GM23338 (cell line): ENCODE results near the gene GRIN2A. TPM values are rescaled to one million over a fixed set of nuclear protein-coding genes. Genes with fewer than 3 reads are reported as not detected.

Experiments
- ATAC-seq: fragments of 200-7000 bp; cut with Tn5 transposase; 3 replicates; pipeline ENCODE4 v1.9.1; 2020
- DNase-seq: peaks from one replicate; pipeline ENCODE4 v3.0.0-alpha.2; 2015; ENCODE audit warnings: low spot score
- H2AFZ ChIP-seq: fragments of 200-600 bp; sonication (generic); 2 replicates; pipeline ENCODE4 v1.8.0; 2016; ENCODE audit warnings: antibody characterized with exemption, mild to moderate bottlenecking, moderate library complexity
- H3F3A ChIP-seq: fragments of 200-600 bp; sonication (generic); replicated peaks from 2 replicates; pipeline ENCODE4 v1.8.0; 2017; ENCODE audit warnings: antibody characterized with exemption, mixed run types, low read depth
- H3K27ac ChIP-seq: fragments of 200-600 bp; sonication (generic); 2 replicates; pipeline ENCODE4 v1.6.1; 2016; ENCODE audit warnings: low read depth
- H3K27me3 ChIP-seq: fragments of 200-600 bp; sonication (generic); 2 replicates; pipeline ENCODE4 v1.8.0; 2016; ENCODE audit warnings: mild to moderate bottlenecking, mixed run types, moderate library complexity; ENCODE audit not compliant: insufficient read depth
- H3K36me3 ChIP-seq: fragments of 200-600 bp; sonication (generic); 2 replicates; pipeline ENCODE4 v1.8.0; 2016; ENCODE audit warnings: mild to moderate bottlenecking; ENCODE audit not compliant: insufficient read depth
- H3K4me1 ChIP-seq: fragments of 200-600 bp; sonication (generic); 2 replicates; pipeline ENCODE4 v1.8.0; 2016; ENCODE audit warnings: mild to moderate bottlenecking, moderate library complexity; ENCODE audit not compliant: insufficient read depth
- H3K4me2 ChIP-seq: fragments of 200-600 bp; sonication (generic); 2 replicates; pipeline ENCODE4 v1.7.1; 2017; ENCODE audit warnings: mixed run types
- H3K4me3 ChIP-seq: fragments of 200-600 bp; sonication (generic); 2 replicates; pipeline ENCODE4 v1.6.1; 2016; ENCODE audit warnings: mixed run types
- H3K79me2 ChIP-seq: fragments of 200-600 bp; sonication (generic); replicated peaks from 2 replicates; pipeline ENCODE4 v1.8.0; 2017; ENCODE audit warnings: mild to moderate bottlenecking; ENCODE audit not compliant: insufficient read depth
- H3K9me2 ChIP-seq: fragments of 200-600 bp; sonication (generic); 2 replicates; pipeline ENCODE4 v1.8.0; 2017; ENCODE audit not compliant: insufficient read depth
- H4K20me1 ChIP-seq: fragments of 200-600 bp; sonication (generic); replicated peaks from 2 replicates; pipeline ENCODE4 v1.8.0; 2017; ENCODE audit warnings: mild to moderate bottlenecking; ENCODE audit not compliant: insufficient read depth
- H3K27ac Mint-ChIP-seq: 2 replicates; pipeline ENCODE4 v1.8.0; 2020; ENCODE audit warnings: inconsistent platforms, mild to moderate bottlenecking, moderate library complexity, mixed read lengths
- H3K27me3 Mint-ChIP-seq: 3 replicates; pipeline ENCODE4 v1.8.0; 2022; ENCODE audit warnings: low read depth, mild to moderate bottlenecking, moderate library complexity, mixed read lengths, inconsistent platforms; ENCODE audit not compliant: insufficient read depth, poor library complexity
- H3K36me3 Mint-ChIP-seq: 3 replicates; pipeline ENCODE4 v1.8.0; 2021; ENCODE audit warnings: low read depth, mild to moderate bottlenecking, inconsistent platforms, moderate library complexity, mixed read lengths
- H3K4me1 Mint-ChIP-seq: 3 replicates; pipeline ENCODE4 v1.8.0; 2020; ENCODE audit warnings: mild to moderate bottlenecking, inconsistent platforms, mixed read lengths
- H3K4me3 Mint-ChIP-seq: 3 replicates; pipeline ENCODE4 v1.8.0; 2021; ENCODE audit warnings: moderate library complexity, mild to moderate bottlenecking, inconsistent platforms, mixed read lengths
- H3K9me3 Mint-ChIP-seq: 3 replicates; pipeline ENCODE4 v1.8.0; 2020; ENCODE audit warnings: moderate library complexity, mild to moderate bottlenecking, inconsistent platforms, mixed read lengths
- CREB1 ChIP-seq: fragments of 250-450 bp; sonication (Bioruptor Pico); IDR thresholded peaks from 2 replicates; pipeline ENCODE4 v1.5.0; 2020; ENCODE audit warnings: low read depth, mild to moderate bottlenecking, moderate library complexity
- POLR2AphosphoS5 ChIP-seq: IDR thresholded peaks from 2 replicates; pipeline ENCODE4 v1.6.1; 2016; ENCODE audit warnings: antibody characterized with exemption, low read depth
- ZNF331 ChIP-seq: fragments of 250-450 bp; sonication (Bioruptor Pico); IDR thresholded peaks from 2 replicates; pipeline ENCODE4 v1.5.0; 2020; ENCODE audit warnings: low read depth, mild to moderate bottlenecking, moderate library complexity
- polyA plus RNA-seq: library from polyadenylated mRNA; unstranded; fragments of >200 nt; fragmentation: Nextera tagmentation; extraction: Ambion mirVana; gene quantifications from 2 replicates; pipeline ENCODE4 v1.2.1, GENCODE V29; 2016
- total RNA-seq: library from RNA; depleted of rRNA; stranded (reverse); fragments of >200 nt; shearing (Covaris generic); gene quantifications from 2 replicates; pipeline ENCODE4 v1.2.3, GENCODE V29; 2014
- TF ChIP-seq, protein P1 (sequence below): fragments of 250-450 bp; sonication (Bioruptor Pico); IDR thresholded peaks from 2 replicates; pipeline ENCODE4 v1.5.0; 2020; ENCODE audit warnings: mild to moderate bottlenecking, moderate library complexity
- TF ChIP-seq, protein P2 (sequence below): IDR thresholded peaks from 2 replicates; pipeline ENCODE4 v1.6.1; 2016; ENCODE audit warnings: antibody characterized with exemption

GRIN2A gene
- total and polyA plus RNA-seq, 2 experiments from 2014 or later: 0.89 to 5.1 TPM

DNA sequence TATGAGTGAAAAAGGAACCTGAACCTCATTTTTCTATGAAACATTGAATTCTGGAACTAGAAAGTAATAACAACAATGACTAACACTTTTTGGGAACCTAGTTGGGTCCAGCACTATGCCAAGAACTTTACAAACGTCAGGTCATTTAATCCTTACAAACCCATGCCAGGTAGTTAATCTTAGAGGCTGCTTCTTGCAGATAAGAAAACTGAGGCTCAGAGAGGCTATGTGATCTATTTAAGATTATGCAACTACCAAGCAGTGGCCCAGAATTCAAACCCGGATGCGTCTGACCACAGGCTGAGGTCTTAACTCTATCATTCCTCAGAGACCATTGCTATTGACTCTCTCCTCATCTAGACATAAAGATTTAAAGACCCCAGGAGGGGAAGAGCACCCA is 358.7 kb downstream of the GRIN2A start (continued):
- TF ChIP-seq, protein P1, sequence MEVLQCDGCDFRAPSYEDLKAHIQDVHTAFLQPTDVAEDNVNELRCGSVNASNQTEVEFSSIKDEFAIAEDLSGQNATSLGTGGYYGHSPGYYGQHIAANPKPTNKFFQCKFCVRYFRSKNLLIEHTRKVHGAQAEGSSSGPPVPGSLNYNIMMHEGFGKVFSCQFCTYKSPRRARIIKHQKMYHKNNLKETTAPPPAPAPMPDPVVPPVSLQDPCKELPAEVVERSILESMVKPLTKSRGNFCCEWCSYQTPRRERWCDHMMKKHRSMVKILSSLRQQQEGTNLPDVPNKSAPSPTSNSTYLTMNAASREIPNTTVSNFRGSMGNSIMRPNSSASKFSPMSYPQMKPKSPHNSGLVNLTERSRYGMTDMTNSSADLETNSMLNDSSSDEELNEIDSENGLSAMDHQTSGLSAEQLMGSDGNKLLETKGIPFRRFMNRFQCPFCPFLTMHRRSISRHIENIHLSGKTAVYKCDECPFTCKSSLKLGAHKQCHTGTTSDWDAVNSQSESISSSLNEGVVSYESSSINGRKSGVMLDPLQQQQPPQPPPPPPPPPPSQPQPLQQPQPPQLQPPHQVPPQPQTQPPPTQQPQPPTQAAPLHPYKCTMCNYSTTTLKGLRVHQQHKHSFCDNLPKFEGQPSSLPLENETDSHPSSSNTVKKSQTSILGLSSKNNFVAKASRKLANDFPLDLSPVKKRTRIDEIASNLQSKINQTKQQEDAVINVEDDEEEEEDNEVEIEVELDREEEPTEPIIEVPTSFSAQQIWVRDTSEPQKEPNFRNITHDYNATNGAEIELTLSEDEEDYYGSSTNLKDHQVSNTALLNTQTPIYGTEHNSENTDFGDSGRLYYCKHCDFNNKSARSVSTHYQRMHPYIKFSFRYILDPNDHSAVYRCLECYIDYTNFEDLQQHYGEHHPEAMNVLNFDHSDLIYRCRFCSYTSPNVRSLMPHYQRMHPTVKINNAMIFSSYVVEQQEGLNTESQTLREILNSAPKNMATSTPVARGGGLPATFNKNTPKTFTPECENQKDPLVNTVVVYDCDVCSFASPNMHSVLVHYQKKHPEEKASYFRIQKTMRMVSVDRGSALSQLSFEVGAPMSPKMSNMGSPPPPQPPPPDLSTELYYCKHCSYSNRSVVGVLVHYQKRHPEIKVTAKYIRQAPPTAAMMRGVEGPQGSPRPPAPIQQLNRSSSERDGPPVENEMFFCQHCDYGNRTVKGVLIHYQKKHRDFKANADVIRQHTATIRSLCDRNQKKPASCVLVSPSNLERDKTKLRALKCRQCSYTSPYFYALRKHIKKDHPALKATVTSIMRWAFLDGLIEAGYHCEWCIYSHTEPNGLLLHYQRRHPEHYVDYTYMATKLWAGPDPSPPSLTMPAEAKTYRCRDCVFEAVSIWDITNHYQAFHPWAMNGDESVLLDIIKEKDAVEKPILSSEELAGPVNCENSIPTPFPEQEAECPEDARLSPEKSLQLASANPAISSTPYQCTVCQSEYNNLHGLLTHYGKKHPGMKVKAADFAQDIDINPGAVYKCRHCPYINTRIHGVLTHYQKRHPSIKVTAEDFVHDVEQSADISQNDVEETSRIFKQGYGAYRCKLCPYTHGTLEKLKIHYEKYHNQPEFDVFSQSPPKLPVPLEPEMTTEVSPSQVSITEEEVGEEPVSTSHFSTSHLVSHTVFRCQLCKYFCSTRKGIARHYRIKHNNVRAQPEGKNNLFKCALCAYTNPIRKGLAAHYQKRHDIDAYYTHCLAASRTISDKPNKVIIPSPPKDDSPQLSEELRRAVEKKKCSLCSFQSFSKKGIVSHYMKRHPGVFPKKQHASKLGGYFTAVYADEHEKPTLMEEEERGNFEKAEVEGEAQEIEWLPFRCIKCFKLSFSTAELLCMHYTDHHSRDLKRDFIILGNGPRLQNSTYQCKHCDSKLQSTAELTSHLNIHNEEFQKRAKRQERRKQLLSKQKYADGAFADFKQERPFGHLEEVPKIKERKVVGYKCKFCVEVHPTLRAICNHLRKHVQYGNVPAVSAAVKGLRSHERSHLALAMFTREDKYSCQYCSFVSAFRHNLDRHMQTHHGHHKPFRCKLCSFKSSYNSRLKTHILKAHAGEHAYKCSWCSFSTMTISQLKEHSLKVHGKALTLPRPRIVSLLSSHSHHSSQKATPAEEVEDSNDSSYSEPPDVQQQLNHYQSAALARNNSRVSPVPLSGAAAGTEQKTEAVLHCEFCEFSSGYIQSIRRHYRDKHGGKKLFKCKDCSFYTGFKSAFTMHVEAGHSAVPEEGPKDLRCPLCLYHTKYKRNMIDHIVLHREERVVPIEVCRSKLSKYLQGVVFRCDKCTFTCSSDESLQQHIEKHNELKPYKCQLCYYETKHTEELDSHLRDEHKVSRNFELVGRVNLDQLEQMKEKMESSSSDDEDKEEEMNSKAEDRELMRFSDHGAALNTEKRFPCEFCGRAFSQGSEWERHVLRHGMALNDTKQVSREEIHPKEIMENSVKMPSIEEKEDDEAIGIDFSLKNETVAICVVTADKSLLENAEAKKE (CRISPR knock-in tag): no peak
- no peak for TF ChIP-seq POLR2AphosphoS5

DNA sequence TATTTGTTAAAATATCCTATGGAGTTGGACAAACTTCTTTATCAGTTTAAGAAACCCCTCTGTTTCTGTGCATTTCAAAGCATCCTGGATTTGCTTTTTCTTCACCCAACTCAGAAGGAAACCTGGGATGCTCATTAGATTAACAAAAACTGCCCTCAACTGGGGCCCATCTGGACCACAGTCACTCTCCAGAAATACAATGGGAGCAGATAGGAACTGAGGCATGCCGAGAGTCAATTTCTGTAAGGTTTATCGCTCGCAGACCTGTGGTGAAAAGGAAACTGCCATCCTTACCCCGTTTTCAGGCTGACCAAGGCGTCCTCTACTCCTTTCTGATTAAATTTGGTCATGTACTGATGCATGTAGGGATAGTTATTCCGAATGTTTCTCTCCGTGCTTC is 360.3 kb downstream of the GRIN2A start:
- no peaks in the 10 kb centered on the region; the same call in 2 of the 3 replicates for H3K36me3 Mint-ChIP-seq
- Histone ChIP-seq H3K27ac (peak overlapping the region; percentile 79), H3K36me3 (no peaks in the 10 kb centered on the region), H3F3A (no peaks in the 10 kb centered on the region), H2AFZ (0 out of 2 replicates have a peak overlapping the region, but pooled peaks have one; percentile 3), H4K20me1 (no peaks in the 10 kb centered on the region), H3K4me2 (peak overlapping the region; percentile 15), H3K9me2 (no peaks in the 10 kb centered on the region), H3K27me3 (no peaks in the 10 kb centered on the region), H3K4me3 (0 out of 2 replicates have a peak overlapping the region, but pooled peaks have one; percentile 14), H3K79me2 (no peaks in the 10 kb centered on the region), H3K4me1 (peaks cover 44% of the 10 kb centered on the region)
- TF ChIP-seq CREB1 (CRISPR knock-in tag): no peak
- no peak for TF ChIP-seq ZNF331
- TF ChIP-seq POLR2AphosphoS5: no peak
- TF ChIP-seq, protein P1 (CRISPR knock-in tag): peak; percentile 58
- TF ChIP-seq, protein P2, sequence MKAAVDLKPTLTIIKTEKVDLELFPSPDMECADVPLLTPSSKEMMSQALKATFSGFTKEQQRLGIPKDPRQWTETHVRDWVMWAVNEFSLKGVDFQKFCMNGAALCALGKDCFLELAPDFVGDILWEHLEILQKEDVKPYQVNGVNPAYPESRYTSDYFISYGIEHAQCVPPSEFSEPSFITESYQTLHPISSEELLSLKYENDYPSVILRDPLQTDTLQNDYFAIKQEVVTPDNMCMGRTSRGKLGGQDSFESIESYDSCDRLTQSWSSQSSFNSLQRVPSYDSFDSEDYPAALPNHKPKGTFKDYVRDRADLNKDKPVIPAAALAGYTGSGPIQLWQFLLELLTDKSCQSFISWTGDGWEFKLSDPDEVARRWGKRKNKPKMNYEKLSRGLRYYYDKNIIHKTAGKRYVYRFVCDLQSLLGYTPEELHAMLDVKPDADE: no peak
- DNase-seq (peak; percentile 47), ATAC-seq (peak; percentile 72)
- H3K27ac Mint-ChIP-seq: no peak overlapping the region
- H3K27me3 Mint-ChIP-seq: peaks cover 26% of the 10 kb centered on the region
- no peaks in the 10 kb centered on the region for H3K9me3 Mint-ChIP-seq
- H3K4me3 Mint-ChIP-seq: peak overlapping the region; percentile 39
- peaks cover 63% of the 10 kb centered on the region for H3K4me1 Mint-ChIP-seq
